ENCODE measurements around the gene NCOA4. TPM values are rescaled to one million over a fixed set of nuclear protein-coding genes. Genes with fewer than 3 reads are reported as not detected.

NCOA4 gene
- total RNA-seq, 1 donor from 2014 or later, result 187 TPM

- Histone ChIP-seq H3K27ac (no peak overlapping the region), H3K4me1 (no peaks in the 10 kb centered on the region), H3K36me3 (no peaks in the 10 kb centered on the region), H3K9me3 (no peaks in the 10 kb centered on the region), H3K4me3 (no peak overlapping the region), H3K27me3 (no peaks in the 10 kb centered on the region)
- no peak for ATAC-seq
- intact Hi-C loops (cut with DNase I), result no loop called here
- TF ChIP-seq CTCF (IDR thresholded peaks at IDR 0.05), result no peak
- DNase-seq, result no peak
Measured at GRCh38 chr10:46074196-46074946, 43.9 kb upstream of the NCOA4 start.

GRCh38 chr10:46073564-46073963 is 43.1 kb upstream of the NCOA4 start:
- Histone ChIP-seq H3K9me3 (no peaks in the 10 kb centered on the region), H3K36me3 (no peaks in the 10 kb centered on the region), H3K27me3 (no peaks in the 10 kb centered on the region), H3K4me3 (no peak overlapping the region), H3K4me1 (no peaks in the 10 kb centered on the region), H3K27ac (no peak overlapping the region)
- DNase-seq (no peak), ATAC-seq (no peak)
- TF ChIP-seq CTCF (IDR thresholded peaks at IDR 0.05), result no peak
- intact Hi-C loops (cut with DNase I), result no loop called here

GRCh38 chr10:46070749-46071148 is 40.3 kb upstream of the NCOA4 start:
- Histone ChIP-seq H3K4me1 (no peaks in the 10 kb centered on the region), H3K27ac (no peak overlapping the region), H3K36me3 (no peaks in the 10 kb centered on the region), H3K4me3 (no peak overlapping the region), H3K27me3 (no peaks in the 10 kb centered on the region), H3K9me3 (no peaks in the 10 kb centered on the region)
- TF ChIP-seq CTCF (IDR thresholded peaks at IDR 0.05), result no peak
- ATAC-seq (no peak), DNase-seq (no peak)
- intact Hi-C loops (cut with DNase I), result no loop called here

GRCh38 chr10:46069771-46070463 is 39.5 kb upstream of the NCOA4 start:
- Histone ChIP-seq H3K4me3 (no peak overlapping the region), H3K9me3 (no peaks in the 10 kb centered on the region), H3K4me1 (no peaks in the 10 kb centered on the region), H3K27ac (no peak overlapping the region), H3K27me3 (no peaks in the 10 kb centered on the region), H3K36me3 (no peaks in the 10 kb centered on the region)
- no peak for ATAC-seq
- intact Hi-C loops (cut with DNase I), result no loop called here
- TF ChIP-seq CTCF (IDR thresholded peaks at IDR 0.05), result no peak
- DNase-seq, result no peak

GRCh38 chr10:46068905-46069304 is 38.5 kb upstream of the NCOA4 start:
- intact Hi-C loops (cut with DNase I), result no loop called here

More at GRCh38 chr10:46068905-46069304, 38.5 kb upstream of the NCOA4 start:
- Histone ChIP-seq H3K4me1 (no peaks in the 10 kb centered on the region), H3K27me3 (no peaks in the 10 kb centered on the region), H3K27ac (no peak overlapping the region), H3K4me3 (no peak overlapping the region), H3K36me3 (no peaks in the 10 kb centered on the region), H3K9me3 (no peaks in the 10 kb centered on the region)
- ATAC-seq (no peak), DNase-seq (no peak)
- TF ChIP-seq CTCF (IDR thresholded peaks at IDR 0.05), result no peak

All from upper lobe of right lung (tissue), 1 donor.